Erythroblast (primary cell): ENCODE data around the gene CLCN3.
"Not testable (repeated sequence)": the region's sequence is repeated elsewhere in the genome, so short reads cannot be mapped to it uniquely, and the experiment has no call there.

Source experiments
- GATA1 ChIP-seq: IDR thresholded peaks from 2 replicates; pipeline ENCODE4 v1.6.1; 2011; ENCODE audit warnings: low read depth, mild to moderate bottlenecking, control low read depth, low read length, moderate library complexity
- POLR2A ChIP-seq: IDR thresholded peaks from 2 replicates; pipeline ENCODE4 v1.6.1; 2011; ENCODE audit warnings: mild to moderate bottlenecking, low read length

DNA sequence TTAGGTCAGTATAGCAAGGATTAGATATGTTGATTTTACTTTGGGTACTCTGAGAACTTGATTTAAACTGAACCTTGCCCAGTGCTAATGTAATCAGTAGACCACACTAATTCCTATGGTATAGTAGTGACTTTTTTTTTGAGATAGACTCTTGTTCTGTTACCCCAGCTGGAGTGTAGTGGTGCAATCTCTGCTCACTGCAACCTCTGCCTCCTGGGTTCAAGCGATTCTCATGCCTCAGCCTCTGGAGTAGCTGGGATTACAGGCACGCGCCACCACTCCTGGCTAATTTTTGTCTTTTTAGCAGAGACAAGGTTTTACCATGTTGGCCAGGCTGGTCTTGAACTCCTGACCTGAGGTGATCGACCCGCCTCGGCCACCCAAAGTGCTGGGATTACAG lies 3.6 kb downstream of the CLCN3 start:
- TF ChIP-seq POLR2A, GATA1: not testable (repeated sequence)
